IMR-90 (cell line): ENCODE results near the gene ROM1. TPM values are rescaled to one million over a fixed set of nuclear protein-coding genes. Genes with fewer than 3 reads are reported as not detected.
A peak's percentile ranks its signal among the peaks of the same experiment; 100 is the strongest.

Experiments used
- ATAC-seq: fragments of 200-7000 bp; cut with Tn5 transposase; 2 replicates; pipeline ENCODE4 v1.9.1; 2020; ENCODE audit warnings: low read depth, mild to moderate bottlenecking, moderate library complexity
- BruUV-seq: library from RNA; stranded (reverse); fragments of 400-500 nt; replicated peaks from 2 replicates; lab custom pipeline; 2021; lab: Mats Ljungman, UMichigan
- CTCF ChIA-PET: fragments of 300-600 bp; formaldehyde crosslinking; extraction: SDS; loops from one replicate; lab custom pipeline; 2021; ENCODE audit warnings: antibody characterized with exemption; lab: Yijun Ruan, JAX
- POLR2A ChIA-PET: fragments of 300-600 bp; sonication (Branson Sonifier 250); formaldehyde crosslinking; loops from one replicate; lab custom pipeline; 2022; ENCODE audit warnings: antibody characterized with exemption; ENCODE audit not compliant: unreplicated experiment; lab: Charles Lee
- DNase-seq: peaks from one replicate; pipeline ENCODE4 v3.0.0; 2013
- H2AFZ ChIP-seq: replicated peaks from 2 replicates; pipeline ENCODE3; 2013; ENCODE audit warnings: low read length, mild to moderate bottlenecking; ENCODE audit not compliant: poor library complexity
- H2AK5ac ChIP-seq: 2 replicates; pipeline ENCODE4 v1.6.1; 2013; ENCODE audit warnings: low read depth, low read length, inconsistent platforms
- H2AK9ac ChIP-seq: replicated peaks from 2 replicates; pipeline ENCODE3; 2013; ENCODE audit warnings: mild to moderate bottlenecking, low read depth, low read length, moderate library complexity; ENCODE audit not compliant: poor library complexity
- H2BK120ac ChIP-seq: 2 replicates; pipeline ENCODE4 v1.6.1; 2013; ENCODE audit warnings: low read depth, low read length, inconsistent platforms
- H2BK15ac ChIP-seq: 3 replicates; pipeline ENCODE4 v1.6.1; 2013; ENCODE audit warnings: low read depth, low read length, inconsistent platforms
- H2BK20ac ChIP-seq: 2 replicates; pipeline ENCODE4 v1.6.1; 2013; ENCODE audit warnings: low read depth, mild to moderate bottlenecking, inconsistent platforms, low read length, moderate library complexity
- H2BK5ac ChIP-seq: 2 replicates; pipeline ENCODE4 v1.6.1; 2013; ENCODE audit warnings: mild to moderate bottlenecking, low read depth, low read length, inconsistent platforms; ENCODE audit not compliant: poor library complexity, severe bottlenecking
- H3K14ac ChIP-seq: replicated peaks from 2 replicates; pipeline ENCODE4 v1.6.1; 2013; ENCODE audit warnings: low read depth, low read length, inconsistent platforms
- H3K18ac ChIP-seq: 2 replicates; pipeline ENCODE4 v1.6.1; 2013; ENCODE audit warnings: low read depth, low read length, control low read depth
- H3K23ac ChIP-seq: 2 replicates; pipeline ENCODE4 v1.6.1; 2013; ENCODE audit warnings: low read depth, low read length, inconsistent platforms
- H3K27ac ChIP-seq: 2 replicates; pipeline ENCODE4 v1.5.1; 2013; ENCODE audit warnings: mild to moderate bottlenecking, control low read depth, low read length; ENCODE audit not compliant: insufficient read depth
- H3K27me3 ChIP-seq: 2 replicates; pipeline ENCODE4 v1.6.1; 2013; ENCODE audit warnings: low read length; ENCODE audit not compliant: control insufficient read depth, insufficient read depth
- H3K36me3 ChIP-seq: 2 replicates; pipeline ENCODE4 v1.6.1; 2013; ENCODE audit warnings: low read length, mixed read lengths; ENCODE audit not compliant: control insufficient read depth, insufficient read depth
- H3K4ac ChIP-seq: 2 replicates; pipeline ENCODE4 v1.6.1; 2013; ENCODE audit warnings: low read depth, low read length, inconsistent platforms
- H3K4me1 ChIP-seq: 2 replicates; pipeline ENCODE4 v1.6.1; 2013; ENCODE audit warnings: low read length, mixed read lengths; ENCODE audit not compliant: control insufficient read depth, insufficient read depth
- H3K4me2 ChIP-seq: 2 replicates; pipeline ENCODE4 v1.6.1; 2013; ENCODE audit warnings: low read depth, mild to moderate bottlenecking, control low read depth, low read length, moderate library complexity
- H3K4me3 ChIP-seq: 2 replicates; pipeline ENCODE4 v1.5.1; 2013; ENCODE audit warnings: low read depth, mild to moderate bottlenecking, control low read depth, low read length, moderate library complexity; ENCODE audit not compliant: insufficient read depth
- H3K56ac ChIP-seq: 2 replicates; pipeline ENCODE4 v1.6.1; 2013; ENCODE audit warnings: low read length, inconsistent platforms; ENCODE audit not compliant: insufficient read depth; ENCODE audit errors: extremely low read depth
- H3K79me1 ChIP-seq, 2 experiments: 2 replicates each; pipeline ENCODE4 v1.6.1; 2013; ENCODE audit warnings: low read length in 2 of 2, inconsistent platforms in 1 of 2, low read depth in 1 of 2
- H3K9ac ChIP-seq: 2 replicates; pipeline ENCODE4 v1.6.1; 2013; ENCODE audit warnings: low read depth, low read length, control low read depth
- H3K9me1 ChIP-seq: 2 replicates; pipeline ENCODE4 v1.6.1; 2013; ENCODE audit warnings: low read length, inconsistent platforms; ENCODE audit not compliant: insufficient read depth
- H3K9me3 ChIP-seq: 2 replicates; pipeline ENCODE4 v1.6.1; 2013; ENCODE audit warnings: low read length; ENCODE audit not compliant: control insufficient read depth, insufficient read depth
- H4K20me1 ChIP-seq: 2 replicates; pipeline ENCODE4 v1.6.1; 2013; ENCODE audit warnings: low read length, inconsistent platforms; ENCODE audit not compliant: insufficient read depth
- H4K5ac ChIP-seq: 2 replicates; pipeline ENCODE4 v1.6.1; 2013; ENCODE audit warnings: mild to moderate bottlenecking, low read depth, low read length, control low read depth
- H4K8ac ChIP-seq, 2 experiments: 2 replicates each; pipeline ENCODE4 v1.6.1; 2013; ENCODE audit warnings: low read depth in 2 of 2, low read length in 2 of 2, control low read depth in 1 of 2, inconsistent platforms in 1 of 2
- H4K91ac ChIP-seq: 2 replicates; pipeline ENCODE4 v1.6.1; 2013; ENCODE audit warnings: low read depth, low read length, inconsistent platforms; ENCODE audit not compliant: insufficient read depth
- BHLHE40 ChIP-seq: fragments of 150-350 bp; IDR thresholded peaks from 2 replicates; pipeline ENCODE4 v1.6.1; 2016; ENCODE audit warnings: mild to moderate bottlenecking, low read depth, low read length
- CEBPB ChIP-seq: IDR thresholded peaks from 2 replicates; pipeline ENCODE4 v1.6.1; 2012; ENCODE audit warnings: low read depth, low read length, improper control_type of control experiment
- CHD1 ChIP-seq: IDR thresholded peaks from 2 replicates; pipeline ENCODE4 v1.6.1; 2012; ENCODE audit warnings: low read depth, low read length, improper control_type of control experiment
- FOS ChIP-seq: fragments of 150-350 bp; IDR thresholded peaks from 2 replicates; pipeline ENCODE4 v1.6.1; 2016; ENCODE audit warnings: low read depth, low read length
- MAFK ChIP-seq: IDR thresholded peaks from 2 replicates; pipeline ENCODE4 v1.6.1; 2012; ENCODE audit warnings: low read depth, low read length, improper control_type of control experiment
- MAZ ChIP-seq: IDR thresholded peaks from 2 replicates; pipeline ENCODE4 v1.6.1; 2012; ENCODE audit warnings: low read depth, mild to moderate bottlenecking, low read length, improper control_type of control experiment, moderate library complexity, borderline replicate concordance
- MXI1 ChIP-seq: IDR thresholded peaks from 2 replicates; pipeline ENCODE4 v1.6.1; 2012; ENCODE audit warnings: low read depth, mild to moderate bottlenecking, low read length, moderate library complexity, borderline replicate concordance
- NFE2L2 ChIP-seq: fragments of 150-350 bp; IDR thresholded peaks from 2 replicates; pipeline ENCODE4 v1.6.1; 2016; ENCODE audit warnings: low read depth, mild to moderate bottlenecking, low read length
- POLR2A ChIP-seq: IDR thresholded peaks from 2 replicates; pipeline ENCODE4 v1.6.1; 2012; ENCODE audit warnings: mild to moderate bottlenecking, low read depth, low read length
- RAD21 ChIP-seq: IDR thresholded peaks from 2 replicates; pipeline ENCODE4 v1.6.1; 2012; ENCODE audit warnings: low read length, improper control_type of control experiment
- RCOR1 ChIP-seq: IDR thresholded peaks from 2 replicates; pipeline ENCODE4 v1.6.1; 2012; ENCODE audit warnings: mild to moderate bottlenecking, low read length, improper control_type of control experiment; ENCODE audit not compliant: insufficient replicate concordance
- RFX5 ChIP-seq: IDR thresholded peaks from 2 replicates; pipeline ENCODE4 v1.8.0; 2012; ENCODE audit warnings: low read depth, mild to moderate bottlenecking, low read length, moderate library complexity
- SMC3 ChIP-seq: fragments of 150-350 bp; IDR thresholded peaks from 2 replicates; pipeline ENCODE4 v1.6.1; 2016; ENCODE audit warnings: low read depth, mild to moderate bottlenecking, antibody characterized with exemption, low read length, moderate library complexity
- WGBS, 2 experiments: methylation state at CpG; one replicate each; pipeline versions ENCODE4 v1.1.5 to v1.1.7; 2013; ENCODE audit warnings: missing lambda C conversion rate in 2 of 2; ENCODE audit not compliant: insufficient read length in 1 of 2; ENCODE audit errors: extremely low coverage in 2 of 2; 5-methylcytosine and 5-hydroxymethylcytosine counted together
- dilution Hi-C: fragments of 300-500 bp; cut with HindIII; formaldehyde crosslinking; loops from one replicate; pipeline ENCODE4 v1.14.3; 2018; ENCODE audit warnings: low sequenced_read_pairs; ENCODE audit not compliant: unreplicated experiment
- in situ Hi-C: fragments of 300-500 bp; cut with MboI; formaldehyde crosslinking; loops from 3 replicates; pipeline ENCODE4 v1.14.3; 2019; ENCODE audit warnings: low sequenced_read_pairs, inconsistent platforms, mixed read lengths
- intact Hi-C: fragments of 100-400 bp; cut with micrococcal nuclease; formaldehyde crosslinking; loops from 2 replicates; pipeline ENCODE4 v1.10.0; 2022
- polyA plus RNA-seq, 3 experiments: library from polyadenylated mRNA; depleted of rRNA; stranded (reverse); fragments of >200 nt; gene quantifications; 2 replicates each; pipeline ENCODE4 v1.2.3, GENCODE V29; 2012; ENCODE audit warnings: low replicate concordance in 1 of 3
- total RNA-seq: library from RNA; depleted of rRNA; stranded (reverse); fragments of >200 nt; gene quantifications from 2 replicates; pipeline ENCODE4 v1.2.3, GENCODE V29; 2012
- TF ChIP-seq, protein P1 (sequence below): fragments of 150-350 bp; IDR thresholded peaks from 2 replicates; pipeline ENCODE4 v1.6.1; 2016; ENCODE audit warnings: low read depth, mild to moderate bottlenecking, low read length, moderate library complexity, borderline replicate concordance
- TF ChIP-seq, protein P2 (sequence below): fragments of 150-350 bp; IDR thresholded peaks from 2 replicates; pipeline ENCODE4 v1.6.1; 2017; ENCODE audit warnings: mild to moderate bottlenecking, antibody characterized with exemption, low read length, low read depth
- TF ChIP-seq, protein P3 (sequence below): conservative IDR thresholded peaks from 2 replicates; pipeline ENCODE4 v1.5.1; 2012; ENCODE audit warnings: mild to moderate bottlenecking, low read depth, low read length, improper control_type of control experiment

Gene ROM1
- total and polyA plus RNA-seq, 2 of the 4 experiments (the other 2 are of a cell fraction): 2.2 to 2.5 TPM

DNA sequence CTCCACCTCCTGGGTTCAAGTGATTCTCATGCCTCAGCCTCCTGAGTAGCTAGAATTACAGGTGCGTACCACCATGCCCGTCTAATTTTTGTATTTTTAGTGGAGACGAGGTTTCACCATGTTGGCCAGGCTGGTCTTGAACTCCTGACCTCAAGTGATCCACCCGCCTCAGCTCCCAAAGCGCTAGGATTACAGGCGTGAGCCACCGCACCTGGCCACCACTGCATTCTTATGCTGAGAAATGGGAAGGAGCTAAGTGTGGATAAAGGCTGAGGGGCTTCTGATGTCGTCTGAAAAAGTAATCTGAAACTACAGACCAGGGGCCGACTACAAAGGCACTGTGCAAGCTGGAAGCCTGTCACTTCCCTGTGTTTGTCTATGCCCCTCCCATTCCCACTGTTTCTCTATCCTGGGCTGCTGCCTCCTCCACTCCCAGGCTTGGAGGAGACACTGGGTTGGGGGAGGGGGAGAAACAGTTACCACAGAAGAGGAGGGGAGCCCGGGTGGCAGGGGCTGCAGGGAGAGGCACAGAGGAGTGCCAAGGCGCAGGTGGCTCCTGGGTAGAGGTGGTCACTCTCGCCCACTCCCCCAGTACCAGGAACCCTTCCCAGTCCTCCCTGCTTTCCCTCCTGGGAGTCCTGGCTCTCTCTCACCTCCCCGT, 8.5 kb upstream of the ROM1 start:
- BruUV-seq: no TSS peak
- Histone ChIP-seq H3K9ac (no peak overlapping the region), H3K56ac (no peak overlapping the region), H4K8ac (no peak overlapping the region), H2BK15ac (no peak overlapping the region), H3K14ac (no peak overlapping the region), H3K36me3 (peaks cover 28% of the 10 kb centered on the region), H3K27ac (no peak overlapping the region), H2AFZ (peak overlapping the region; percentile 41), H2BK20ac (no peak overlapping the region), H4K5ac (no peak overlapping the region), H3K18ac (no peak overlapping the region), H3K79me1 (peaks cover 0 to 14% of the 10 kb centered on the region in 2 experiments; a peak in 2 of 4 replicates), H2AK5ac (no peak overlapping the region), H3K23ac (no peak overlapping the region; the same call in 1 of the 2 replicates), H4K91ac (no peak overlapping the region), H2BK120ac (no peak overlapping the region), H3K9me3 (no peaks in the 10 kb centered on the region), H2BK5ac (no peak overlapping the region), H3K9me1 (peaks cover 5% of the 10 kb centered on the region), H3K4me3 (no peak overlapping the region), H4K20me1 (peaks cover 8% of the 10 kb centered on the region; the same call in 1 of the 2 replicates), H3K4me2 (no peak overlapping the region), H3K4ac (no peak overlapping the region), H2AK9ac (peak overlapping the region; percentile 39), H3K27me3 (no peaks in the 10 kb centered on the region), H3K4me1 (peaks cover 7% of the 10 kb centered on the region)
- dilution Hi-C loops: no loop called here
- DNase-seq: no peak
- no peak for ATAC-seq
- no CpG with 5 or more reads among the region's 13 CpGs for WGBS, 2 experiments
- CTCF ChIA-PET: no interaction called here
- intact Hi-C loops: no loop called here
- in situ Hi-C loops: no loop called here
- POLR2A ChIA-PET: no interaction called here
- no peak for TF ChIP-seq CEBPB
- no peak for TF ChIP-seq RCOR1
- TF ChIP-seq MAZ: no peak
- TF ChIP-seq RFX5: no peak
- TF ChIP-seq, protein P1, sequence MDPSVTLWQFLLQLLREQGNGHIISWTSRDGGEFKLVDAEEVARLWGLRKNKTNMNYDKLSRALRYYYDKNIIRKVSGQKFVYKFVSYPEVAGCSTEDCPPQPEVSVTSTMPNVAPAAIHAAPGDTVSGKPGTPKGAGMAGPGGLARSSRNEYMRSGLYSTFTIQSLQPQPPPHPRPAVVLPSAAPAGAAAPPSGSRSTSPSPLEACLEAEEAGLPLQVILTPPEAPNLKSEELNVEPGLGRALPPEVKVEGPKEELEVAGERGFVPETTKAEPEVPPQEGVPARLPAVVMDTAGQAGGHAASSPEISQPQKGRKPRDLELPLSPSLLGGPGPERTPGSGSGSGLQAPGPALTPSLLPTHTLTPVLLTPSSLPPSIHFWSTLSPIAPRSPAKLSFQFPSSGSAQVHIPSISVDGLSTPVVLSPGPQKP: no peak
- TF ChIP-seq, protein P2, sequence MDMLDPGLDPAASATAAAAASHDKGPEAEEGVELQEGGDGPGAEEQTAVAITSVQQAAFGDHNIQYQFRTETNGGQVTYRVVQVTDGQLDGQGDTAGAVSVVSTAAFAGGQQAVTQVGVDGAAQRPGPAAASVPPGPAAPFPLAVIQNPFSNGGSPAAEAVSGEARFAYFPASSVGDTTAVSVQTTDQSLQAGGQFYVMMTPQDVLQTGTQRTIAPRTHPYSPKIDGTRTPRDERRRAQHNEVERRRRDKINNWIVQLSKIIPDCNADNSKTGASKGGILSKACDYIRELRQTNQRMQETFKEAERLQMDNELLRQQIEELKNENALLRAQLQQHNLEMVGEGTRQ: no peak
- TF ChIP-seq BHLHE40: no peak
- TF ChIP-seq POLR2A: no peak
- no peak for TF ChIP-seq FOS
- TF ChIP-seq RAD21: no peak
- TF ChIP-seq MXI1: no peak
- no peak for TF ChIP-seq NFE2L2
- TF ChIP-seq CHD1: no peak
- no peak for TF ChIP-seq MAFK
- no peak for TF ChIP-seq SMC3
- TF ChIP-seq, protein P3, sequence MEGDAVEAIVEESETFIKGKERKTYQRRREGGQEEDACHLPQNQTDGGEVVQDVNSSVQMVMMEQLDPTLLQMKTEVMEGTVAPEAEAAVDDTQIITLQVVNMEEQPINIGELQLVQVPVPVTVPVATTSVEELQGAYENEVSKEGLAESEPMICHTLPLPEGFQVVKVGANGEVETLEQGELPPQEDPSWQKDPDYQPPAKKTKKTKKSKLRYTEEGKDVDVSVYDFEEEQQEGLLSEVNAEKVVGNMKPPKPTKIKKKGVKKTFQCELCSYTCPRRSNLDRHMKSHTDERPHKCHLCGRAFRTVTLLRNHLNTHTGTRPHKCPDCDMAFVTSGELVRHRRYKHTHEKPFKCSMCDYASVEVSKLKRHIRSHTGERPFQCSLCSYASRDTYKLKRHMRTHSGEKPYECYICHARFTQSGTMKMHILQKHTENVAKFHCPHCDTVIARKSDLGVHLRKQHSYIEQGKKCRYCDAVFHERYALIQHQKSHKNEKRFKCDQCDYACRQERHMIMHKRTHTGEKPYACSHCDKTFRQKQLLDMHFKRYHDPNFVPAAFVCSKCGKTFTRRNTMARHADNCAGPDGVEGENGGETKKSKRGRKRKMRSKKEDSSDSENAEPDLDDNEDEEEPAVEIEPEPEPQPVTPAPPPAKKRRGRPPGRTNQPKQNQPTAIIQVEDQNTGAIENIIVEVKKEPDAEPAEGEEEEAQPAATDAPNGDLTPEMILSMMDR: no peak
